Effector CD8-positive, alpha-beta T cell (primary cell): ENCODE results near the gene PRKCB.
"Not testable (repeated sequence)": the region's sequence is repeated elsewhere in the genome, so short reads cannot be mapped to it uniquely, and the experiment has no call there.

Experiments
- DNase-seq: peaks from one replicate; lab custom pipeline; 2025; lab: John Stamatoyannopoulos, UW

The PRKCB gene

DNA sequence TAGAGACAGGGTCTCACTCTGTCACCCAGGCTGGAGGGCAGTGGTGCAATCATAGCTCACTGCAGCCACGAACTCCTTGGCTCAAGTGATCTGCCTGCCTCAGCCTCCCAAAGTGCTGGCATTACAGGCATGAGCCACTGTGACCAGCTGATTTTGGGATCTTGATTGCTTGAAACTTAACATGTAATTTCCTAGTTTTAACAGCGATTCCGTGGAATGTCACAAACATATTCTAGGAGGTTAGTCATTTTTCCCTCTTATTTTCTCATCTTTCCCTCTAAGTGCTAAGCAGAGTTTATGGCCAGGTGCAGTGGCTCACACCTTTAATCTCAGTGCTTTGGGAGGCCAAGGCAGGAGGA is 297.0 kb downstream of the PRKCB start:
- DNase-seq, result no peak

DNA sequence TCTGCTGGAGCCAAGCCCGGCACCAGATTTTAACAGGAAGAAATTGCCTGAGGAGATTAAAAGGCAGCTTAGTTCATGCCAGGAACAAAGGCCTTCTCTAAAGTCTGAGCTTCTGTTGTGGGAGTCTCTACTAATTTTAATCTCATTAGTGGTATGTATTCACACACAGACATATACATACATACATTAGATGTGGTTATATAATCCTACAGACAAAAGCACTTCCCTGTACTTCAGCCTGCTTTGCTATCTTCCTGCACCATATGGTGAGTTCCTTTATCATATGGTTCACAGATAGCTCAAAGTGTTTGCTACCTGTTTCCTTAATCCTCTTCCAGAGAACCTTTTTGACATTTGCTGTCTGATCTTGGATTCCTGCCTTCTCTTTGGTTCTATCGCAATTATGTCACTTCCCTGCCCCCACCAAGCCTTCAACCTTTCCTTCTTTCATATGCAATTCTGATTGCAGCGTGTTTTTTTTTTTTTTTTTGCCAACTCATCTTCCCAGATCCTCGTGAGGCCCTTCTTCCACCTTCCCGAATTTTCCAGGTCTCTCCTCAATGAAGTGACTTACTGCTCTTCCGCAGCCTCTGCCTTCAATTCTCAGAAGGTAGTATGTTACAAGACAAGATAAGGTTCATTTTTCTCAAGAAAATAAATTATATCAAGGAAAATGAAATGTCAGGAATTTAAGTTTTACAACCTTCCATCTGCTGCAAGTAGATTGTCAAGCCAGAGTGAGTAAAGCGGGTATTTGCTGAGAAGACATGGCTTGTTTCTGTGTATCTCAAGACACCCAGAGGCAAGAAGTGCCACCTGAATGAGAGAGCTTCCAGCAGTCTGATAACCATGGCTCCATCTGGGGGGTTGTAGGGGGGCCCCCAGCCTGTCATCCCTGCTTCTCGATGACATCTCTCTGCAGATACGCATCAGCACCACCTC is 300.1 kb downstream of the PRKCB start:
- no peak for DNase-seq

DNA sequence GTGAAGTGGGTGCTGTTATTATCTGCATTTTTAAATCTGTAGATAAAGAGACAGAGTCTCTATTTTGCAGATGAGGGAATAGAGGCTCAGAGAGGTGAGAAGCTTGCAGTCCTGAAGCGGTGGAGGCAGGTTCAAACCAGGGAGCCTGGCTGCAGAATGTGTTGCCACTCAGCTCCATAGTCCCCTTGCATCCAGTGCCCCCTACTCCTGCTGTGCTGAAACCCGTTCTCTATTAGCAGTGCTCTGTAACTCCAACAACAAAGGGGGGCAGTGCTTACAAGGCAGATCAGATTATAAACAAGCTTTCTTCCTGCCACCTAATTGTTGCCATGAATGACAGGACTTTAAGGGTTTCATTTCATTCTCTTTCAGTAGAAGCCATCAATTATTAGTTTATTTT is 302.2 kb downstream of the PRKCB start:
- DNase-seq, result no peak

DNA sequence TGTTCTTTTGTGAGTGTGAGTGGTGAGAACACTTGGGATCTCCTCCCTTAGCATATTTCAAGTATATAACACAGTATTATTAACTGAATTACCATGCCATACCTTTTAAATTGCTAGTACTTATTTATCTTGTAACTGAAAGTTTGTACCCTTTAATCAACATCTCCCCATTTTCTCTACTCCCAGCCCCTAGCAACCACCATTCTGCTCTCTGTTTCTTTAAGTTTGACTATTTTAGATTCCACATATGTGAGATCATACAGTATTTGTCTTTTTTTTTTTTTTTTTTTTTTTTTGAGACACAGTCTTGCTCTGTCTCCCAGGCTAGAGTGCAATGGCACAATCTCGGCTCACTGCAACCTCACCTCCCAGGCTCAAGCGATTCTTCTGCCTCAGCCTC is 302.8 kb downstream of the PRKCB start:
- no peak for DNase-seq

DNA sequence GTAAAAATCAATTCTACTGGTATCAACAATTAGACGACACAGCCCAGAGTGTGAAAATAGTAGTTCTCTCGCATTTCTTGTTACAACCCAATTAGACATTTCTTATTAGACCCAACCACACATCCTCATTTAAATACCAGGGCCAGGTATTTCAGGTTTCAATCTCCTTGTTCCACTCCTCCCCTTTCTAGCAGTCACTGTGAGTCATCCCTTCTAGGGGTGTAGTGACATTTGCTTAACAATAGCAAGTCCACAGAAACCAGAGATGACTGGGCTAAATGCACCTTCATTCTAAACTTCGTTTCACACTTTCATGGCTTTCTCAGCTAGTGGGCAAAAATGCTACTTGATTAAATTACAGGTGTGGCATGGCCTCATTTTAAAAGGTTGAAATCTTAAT is 303.5 kb downstream of the PRKCB start:
- DNase-seq, result no peak

DNA sequence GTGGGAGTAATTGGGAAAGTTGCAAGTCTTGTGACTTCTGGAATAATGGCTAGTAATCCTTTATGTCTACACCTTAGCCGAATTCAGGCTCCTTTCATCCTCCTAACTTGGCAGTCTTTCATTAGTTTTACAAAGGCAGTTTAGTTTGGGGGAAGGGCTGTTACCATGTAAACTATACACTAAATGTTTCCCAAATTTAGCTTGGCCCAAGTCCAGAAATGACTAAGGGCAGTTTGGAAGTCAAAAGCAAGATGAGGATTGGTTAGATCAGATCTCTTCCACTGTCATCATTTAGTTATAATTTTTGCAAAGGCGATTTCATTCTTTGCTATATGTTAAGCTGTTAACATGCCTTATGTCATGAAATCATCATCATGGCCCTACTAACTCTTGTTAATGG is 304.9 kb downstream of the PRKCB start:
- DNase-seq, result no peak

DNA sequence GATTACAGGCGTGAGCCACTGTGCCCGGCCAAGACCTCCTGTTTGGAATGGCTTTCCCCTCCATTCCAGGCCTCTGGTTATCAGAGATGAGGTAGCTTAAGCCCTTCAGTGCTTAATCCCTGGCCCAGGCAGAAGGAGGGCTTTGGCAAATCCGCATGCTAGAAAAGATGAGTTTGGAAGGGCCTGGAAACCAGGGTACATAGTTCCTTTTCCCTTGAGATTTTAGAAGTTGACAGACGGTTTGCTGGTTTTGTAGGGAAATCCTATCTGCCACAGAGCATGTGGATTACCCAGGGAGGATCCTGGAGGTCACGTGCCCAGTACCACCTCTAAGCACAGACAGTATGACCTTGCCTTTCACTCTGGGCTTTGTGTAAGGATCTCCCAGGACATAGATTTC is 305.7 kb downstream of the PRKCB start:
- DNase-seq, result no peak

DNA sequence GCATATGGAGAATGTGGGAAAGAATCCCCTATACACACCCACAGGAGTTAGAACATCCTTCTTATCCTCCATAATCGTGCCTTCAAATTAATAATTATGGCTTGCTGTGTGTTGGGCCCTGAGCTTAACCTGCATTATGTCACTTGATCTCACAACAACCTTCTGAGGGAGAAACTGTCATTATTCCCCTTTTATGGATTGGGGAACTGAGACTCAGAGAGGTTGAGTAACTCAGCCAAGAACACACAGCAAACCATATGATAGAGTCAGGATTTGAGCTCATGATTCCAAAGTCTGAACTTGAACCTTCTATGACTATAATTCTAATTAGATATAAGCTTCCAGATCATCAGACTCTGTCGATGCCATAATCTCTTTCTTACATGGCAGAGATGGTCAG is 306.1 kb downstream of the PRKCB start:
- no peak for DNase-seq

DNA sequence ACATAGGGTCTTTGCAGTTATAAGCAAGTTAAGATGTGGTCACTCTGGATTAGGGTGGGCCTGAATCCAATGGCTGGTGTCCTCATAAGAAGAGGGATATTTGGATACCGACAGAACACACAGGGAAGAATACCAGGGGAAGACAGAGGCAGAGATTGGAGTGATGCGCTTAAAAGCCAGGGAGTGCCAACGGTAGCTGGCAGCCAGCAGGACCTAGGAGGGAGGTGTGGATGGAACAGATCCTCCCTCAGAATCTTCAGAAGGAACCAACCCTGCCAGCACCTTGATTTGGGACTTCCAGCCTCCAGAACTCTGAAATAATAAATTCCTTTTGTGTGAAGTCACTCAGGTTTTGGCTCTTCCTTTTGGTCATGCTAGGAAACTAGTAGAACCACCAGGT is 310.1 kb downstream of the PRKCB start:
- DNase-seq, result no peak

DNA sequence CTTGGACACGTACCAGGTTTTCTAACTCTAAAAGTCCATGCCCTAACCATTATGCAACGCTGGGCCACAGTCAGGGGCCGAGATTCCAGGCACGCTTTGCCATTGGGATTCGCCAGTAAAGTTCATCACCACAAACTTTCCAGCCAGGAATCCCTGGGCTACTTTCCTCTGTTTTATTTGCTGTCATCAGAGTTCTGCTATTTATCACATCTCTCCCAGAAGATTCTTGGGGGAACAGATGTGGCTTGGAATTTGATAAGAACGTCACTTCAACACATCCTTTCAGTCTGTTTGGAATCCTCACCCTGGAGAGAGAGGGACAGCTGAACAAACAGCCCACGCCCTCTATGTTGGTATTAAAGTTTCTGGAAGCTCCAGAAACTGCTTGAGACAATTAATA is 310.7 kb downstream of the PRKCB start:
- no peak for DNase-seq

DNA sequence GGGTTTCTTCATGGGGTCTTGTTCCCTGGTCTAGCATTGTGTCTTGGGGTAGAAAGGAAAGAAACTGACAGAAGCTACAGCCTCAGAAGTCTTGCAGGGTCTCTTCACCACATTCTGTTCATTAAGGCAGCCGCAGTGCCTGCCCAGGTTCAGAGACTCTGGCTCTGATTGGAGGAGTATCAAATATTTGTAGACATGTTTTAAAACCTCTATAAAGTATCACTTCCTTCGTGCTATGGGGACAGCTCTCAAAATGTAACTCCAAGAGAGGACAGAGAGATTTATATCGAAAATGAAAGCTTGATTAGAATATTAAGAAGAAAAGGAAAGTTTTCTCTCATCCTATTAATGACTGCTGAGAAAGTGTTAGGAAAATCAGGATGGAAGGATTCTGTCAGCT is 313.3 kb downstream of the PRKCB start:
- no peak for DNase-seq

DNA sequence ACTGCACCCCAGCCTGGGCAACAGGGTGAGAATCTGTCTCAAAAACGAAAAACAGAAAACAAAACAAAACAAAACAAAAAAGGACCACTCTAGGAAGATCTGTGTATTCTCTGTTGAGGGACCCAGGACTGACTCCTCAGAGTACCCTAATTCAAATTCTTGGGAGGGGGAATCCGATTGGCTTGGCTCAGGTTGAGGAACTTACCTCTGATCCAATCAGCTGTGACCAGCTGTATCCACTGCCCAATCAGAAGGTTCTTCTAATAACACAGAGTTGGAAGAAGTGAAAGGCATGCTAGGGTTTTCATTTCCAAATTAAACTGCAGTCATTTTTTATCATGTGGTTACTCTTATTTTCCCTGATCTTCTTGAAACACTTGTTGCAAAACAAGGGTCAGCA is 314.5 kb downstream of the PRKCB start:
- DNase-seq, result no peak

DNA sequence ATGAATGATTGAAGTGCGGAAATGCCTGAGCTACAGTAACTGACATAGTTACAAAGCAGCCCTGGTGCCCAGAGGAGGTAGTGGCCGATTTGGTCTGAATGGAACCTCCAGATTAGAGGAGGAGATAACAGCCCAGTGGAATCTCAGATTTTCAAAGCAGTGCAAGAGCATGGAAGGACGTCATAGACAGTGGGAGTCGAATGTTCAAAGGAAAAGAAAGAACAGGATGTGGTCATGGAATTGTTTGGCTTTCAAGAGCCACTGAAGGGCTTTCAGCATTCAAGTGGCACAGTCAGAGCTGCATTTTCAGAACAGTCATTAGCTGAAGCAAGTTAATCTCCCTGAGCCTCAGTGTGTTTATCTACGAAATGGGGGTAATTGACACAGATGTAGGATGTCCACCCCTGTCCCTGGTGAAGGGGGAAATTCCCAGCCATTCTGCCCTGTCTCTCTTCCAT is 315.7 kb downstream of the PRKCB start:
- DNase-seq, result no peak

DNA sequence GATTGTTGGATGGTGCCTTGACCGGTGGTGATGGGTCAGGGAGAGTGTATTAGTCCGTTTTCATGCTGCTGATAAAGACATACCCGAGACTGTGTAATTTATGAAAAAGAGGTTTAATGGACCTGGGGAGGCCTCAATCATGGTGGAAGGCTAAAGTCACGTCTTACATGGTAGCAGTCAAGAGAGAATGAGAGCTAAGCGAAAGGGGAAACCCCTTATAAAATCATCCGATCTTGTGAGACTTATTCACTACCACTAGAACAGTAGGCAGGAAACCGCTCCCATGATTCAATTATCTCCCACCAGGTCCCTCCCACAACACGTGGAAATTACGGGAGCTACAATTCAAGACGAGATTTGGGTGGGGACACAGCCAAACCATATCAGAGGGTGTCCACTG is 316.3 kb downstream of the PRKCB start:
- not testable (repeated sequence) for DNase-seq

DNA sequence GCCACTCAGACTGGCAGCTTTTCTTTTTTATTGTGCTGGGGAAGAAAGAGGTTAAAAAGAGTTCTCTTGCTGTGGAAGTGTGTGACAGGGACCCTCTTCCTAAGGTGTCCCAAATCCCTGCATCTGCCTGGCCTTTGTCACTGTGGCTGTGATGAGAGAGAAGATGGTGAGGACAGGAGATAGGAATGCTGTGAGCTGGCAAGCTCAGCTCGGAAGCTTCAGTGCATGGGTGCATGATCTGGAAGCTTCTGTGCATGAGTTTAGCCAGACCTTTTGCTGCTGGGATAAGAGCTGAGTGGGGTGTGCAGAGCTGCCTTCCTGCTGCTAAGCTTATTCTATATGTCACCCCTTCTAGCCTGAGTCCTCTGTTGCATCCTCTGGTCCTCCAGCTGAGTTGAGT is 317.0 kb downstream of the PRKCB start:
- no peak for DNase-seq

DNA sequence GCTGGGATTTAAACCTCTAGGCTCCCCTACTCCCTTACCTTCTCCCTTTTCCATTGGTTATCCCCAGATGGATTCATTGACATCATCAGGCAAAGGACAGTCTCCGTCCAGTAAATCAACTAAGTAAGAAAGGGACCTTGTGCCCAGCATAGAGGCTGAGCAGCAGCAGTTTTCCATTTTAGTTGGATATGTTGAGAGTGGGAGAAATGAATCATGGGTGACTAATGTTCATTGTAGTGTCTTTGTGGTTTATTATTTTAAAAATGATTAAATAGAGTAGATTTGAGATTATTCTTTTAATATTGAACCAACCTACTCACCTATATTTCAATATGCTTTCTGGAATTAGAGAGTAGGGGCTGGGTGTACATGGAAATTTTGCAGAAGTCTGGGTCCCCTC is 321.0 kb downstream of the PRKCB start:
- no peak for DNase-seq

DNA sequence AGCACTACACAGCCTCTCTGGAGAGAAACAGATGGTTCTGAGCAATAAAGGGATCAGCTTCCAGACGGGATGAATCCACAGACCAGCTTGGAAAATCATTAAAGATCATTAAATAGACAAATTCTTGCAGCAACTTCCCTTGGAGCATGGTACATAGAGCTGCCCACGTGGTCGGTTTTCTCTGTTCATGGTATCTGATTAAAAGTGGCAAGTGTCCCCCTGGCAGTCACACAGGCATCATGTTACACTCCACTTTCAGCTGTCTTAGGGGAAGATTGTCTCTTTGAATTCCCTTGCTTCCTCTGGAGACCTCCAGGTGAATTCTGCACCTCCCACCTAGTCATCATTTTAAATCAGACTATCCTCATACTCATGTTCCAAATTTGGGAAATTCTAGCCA is 328.2 kb downstream of the PRKCB start:
- DNase-seq, result no peak

DNA sequence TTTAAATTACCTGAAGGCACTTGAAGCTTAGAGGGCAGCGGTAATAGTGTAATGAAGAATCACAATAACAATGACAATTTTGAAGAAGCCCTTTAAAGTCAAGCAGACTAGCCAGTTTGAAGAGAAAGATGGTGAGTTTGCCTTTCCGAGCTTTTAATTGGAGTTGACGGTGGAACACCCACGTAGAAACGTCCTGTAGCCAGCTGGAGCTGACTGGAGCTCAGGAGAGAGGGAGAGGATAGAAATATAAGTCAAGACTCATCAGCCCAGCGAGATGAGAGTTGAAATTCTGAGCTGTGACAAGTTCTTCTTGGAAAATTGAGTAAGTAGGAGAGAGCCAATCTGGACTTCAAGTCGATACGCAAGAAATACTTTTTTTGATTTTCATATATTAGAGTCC is 328.6 kb downstream of the PRKCB start:
- no peak for DNase-seq

DNA sequence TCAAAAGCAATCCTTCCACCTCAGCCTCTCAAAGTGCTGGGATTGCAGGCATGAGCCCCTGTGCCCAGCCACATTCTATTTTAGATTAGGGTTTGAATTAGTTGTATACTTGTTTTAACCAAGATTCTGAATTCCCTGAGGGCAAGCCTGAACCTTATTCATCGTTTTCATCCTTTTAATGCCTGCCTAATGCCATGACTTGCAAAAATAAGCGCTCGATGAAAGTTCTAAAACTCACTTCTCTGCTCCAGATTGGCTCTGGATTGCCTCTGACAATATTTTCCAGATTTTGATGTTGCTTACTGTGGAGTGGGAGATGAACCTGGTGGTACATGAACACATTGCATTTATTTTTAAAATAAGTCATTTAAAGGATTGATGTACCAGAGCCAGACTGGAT is 329.5 kb downstream of the PRKCB start:
- no peak for DNase-seq

DNA sequence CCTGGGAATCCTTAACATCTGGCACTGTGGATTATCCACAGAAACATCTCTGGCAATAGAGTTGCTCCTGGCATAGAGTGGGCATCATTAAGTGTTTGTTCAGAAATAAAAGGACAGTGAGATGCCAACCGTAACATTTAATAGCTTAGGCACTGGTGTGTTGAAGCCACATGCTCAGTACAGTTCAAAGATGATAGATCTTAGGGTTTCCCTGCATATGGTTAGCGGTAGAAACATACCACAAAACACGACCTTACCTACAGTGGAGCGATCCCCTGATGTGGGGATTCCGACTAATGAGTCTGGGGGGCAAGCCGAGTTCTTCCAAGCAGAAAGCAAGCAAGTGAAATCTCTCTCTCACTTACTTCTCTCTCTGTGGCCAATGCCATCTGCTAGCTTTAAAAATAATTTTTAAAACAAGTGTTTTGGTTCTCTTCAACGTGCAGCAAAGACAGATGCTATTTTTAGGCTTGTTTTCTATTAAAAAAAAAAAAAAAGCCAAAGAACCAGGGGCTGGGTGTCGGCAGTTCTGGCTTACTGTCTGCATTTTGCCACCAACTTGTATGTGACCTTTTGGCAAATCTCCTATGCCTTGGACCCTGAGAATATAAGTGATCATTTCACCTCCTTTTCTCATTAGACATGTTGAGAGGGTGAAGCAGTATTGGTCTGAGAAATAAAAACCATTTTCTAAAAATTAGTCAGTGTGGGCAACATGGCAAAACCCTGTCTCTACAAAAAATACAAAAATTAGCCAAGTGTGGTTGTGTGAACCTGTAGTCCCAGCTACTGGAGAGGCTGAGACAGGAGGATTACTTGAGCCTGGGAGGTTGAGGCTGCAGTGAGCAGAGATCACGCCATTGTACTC is 331.1 kb downstream of the PRKCB start:
- DNase-seq, result no peak

DNA sequence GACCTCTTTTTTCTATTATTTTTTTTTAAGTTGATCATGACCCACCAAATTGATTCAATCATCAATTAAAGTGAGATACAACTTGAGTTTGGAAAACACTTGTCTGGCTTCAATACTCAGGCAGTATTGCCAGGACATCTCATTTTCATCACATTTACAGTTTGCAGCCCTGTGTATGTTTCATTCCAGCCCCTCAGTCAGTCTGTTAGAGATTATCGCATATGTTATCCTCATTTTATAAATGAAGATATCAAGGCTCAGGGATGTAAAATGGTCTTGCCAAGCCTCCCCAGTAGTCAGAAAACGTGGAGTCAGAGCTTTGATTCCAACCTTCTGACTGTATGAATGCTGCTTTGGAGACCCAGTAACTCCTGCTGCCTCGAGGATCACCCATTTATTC is 333.1 kb downstream of the PRKCB start:
- DNase-seq, result no peak

DNA sequence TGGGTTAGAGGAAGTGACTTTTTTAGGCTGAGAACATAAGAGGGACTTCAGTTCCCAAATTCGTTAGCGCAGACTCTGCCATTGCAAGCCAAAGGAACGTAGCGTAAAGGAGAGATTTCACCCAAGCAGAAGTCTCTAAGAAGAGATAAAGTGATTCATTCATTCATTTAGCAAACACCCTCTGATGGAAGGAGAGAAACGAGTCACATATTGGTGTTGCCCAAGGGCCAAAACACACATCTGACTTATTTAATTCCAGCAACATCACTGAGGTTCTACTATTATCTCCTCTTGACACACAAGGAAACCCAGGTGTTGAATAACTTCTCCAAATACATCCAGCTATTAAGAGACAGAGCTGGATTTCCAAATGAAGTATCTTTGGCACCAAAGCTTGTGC is 334.6 kb downstream of the PRKCB start:
- DNase-seq, result no peak

DNA sequence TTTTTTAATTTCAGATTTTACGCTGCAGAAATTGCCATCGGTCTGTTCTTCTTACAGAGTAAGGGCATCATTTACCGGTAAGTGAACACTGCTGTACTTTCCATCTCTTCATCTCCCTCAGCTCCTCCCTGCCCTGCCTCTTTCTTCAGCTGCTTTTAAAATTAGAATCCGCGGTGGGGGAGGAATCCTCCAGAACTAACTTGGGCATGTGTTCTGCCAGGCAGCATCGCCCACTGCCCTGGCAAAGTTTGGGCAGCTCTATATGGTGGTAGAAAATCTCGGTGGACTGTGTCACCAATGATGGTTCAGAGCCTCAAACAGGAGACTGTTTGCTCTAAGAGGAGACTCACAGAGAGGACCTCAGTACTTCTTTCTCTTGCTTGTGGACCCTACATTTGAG is 338.7 kb downstream of the PRKCB start:
- no peak for DNase-seq
